Measurements from ENCODE around the gene MTNR1A.

The MTNR1A gene

DNA sequence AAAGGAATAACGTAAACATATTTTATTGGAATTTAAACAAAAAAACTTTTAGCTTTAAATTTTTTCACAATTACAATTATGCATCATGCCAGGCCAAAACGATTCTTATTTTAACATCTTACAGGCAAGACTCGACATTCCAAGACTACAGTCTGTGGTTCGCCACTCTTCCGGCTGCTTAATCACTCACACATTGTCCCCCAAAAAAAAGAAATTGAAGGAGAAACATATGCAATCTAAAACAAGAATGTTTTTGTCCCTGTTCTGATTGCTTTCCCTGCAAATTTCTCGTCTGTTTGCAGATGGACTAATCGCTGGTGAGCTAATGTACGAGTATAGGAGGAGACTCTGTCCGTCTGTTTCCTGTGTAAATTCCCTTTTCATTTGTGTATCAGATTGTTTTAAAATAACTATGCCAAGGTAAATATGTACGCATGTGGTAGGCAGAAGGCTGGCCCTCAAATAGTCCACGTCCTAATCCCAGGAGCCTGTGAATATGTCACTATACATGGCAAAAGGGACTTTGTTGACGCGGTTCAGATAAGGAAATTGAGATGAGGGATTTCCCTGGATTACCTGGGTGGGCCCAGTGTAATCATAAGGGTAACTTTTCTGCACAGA is 37.7 kb upstream of the MTNR1A start:
- Histone ChIP-seq H3K4me3 (ENCODE audit: insufficient read depth in 1 of 2, low read depth in 1 of 2, low read length in 2 of 2) (no peak overlapping the region), H2AFZ (ENCODE audit: low read depth, low read length) (no peak overlapping the region), H3K18ac (ENCODE audit: low read depth in 1 of 2, low read length in 2 of 2) (no peak overlapping the region), H4K8ac (ENCODE audit: low read length) (no peak overlapping the region), H2AK5ac (ENCODE audit: low read length, severe bottlenecking) (no peak overlapping the region), H3K27me3 (ENCODE audit: control insufficient read depth in 1 of 2, insufficient read depth in 1 of 2, low read length in 2 of 2) (no peaks in the 10 kb centered on the region), H3K14ac (ENCODE audit: low read length in 2 of 2) (no peak overlapping the region), H3K4me1 (ENCODE audit: control insufficient read depth, insufficient read depth, low read depth, low read length) (no peaks in the 10 kb centered on the region), H3K23ac (ENCODE audit: low read length in 2 of 2) (no peak overlapping the region), H2BK5ac (ENCODE audit: low read depth, low read length, poor library complexity, severe bottlenecking) (no peak overlapping the region), H3K4me2 (ENCODE audit: low read length, poor library complexity, severe bottlenecking) (no peak overlapping the region), H3K4ac (ENCODE audit: low read depth in 1 of 2, low read length in 2 of 2) (no peak overlapping the region), H2BK15ac (ENCODE audit: low read depth, poor library complexity, severe bottlenecking) (no peak overlapping the region), H2BK120ac (ENCODE audit: low read depth, low read length) (no peak overlapping the region), H2BK12ac (ENCODE audit: low read length in 2 of 2) (no peak overlapping the region), H3K9ac (ENCODE audit: low read length) (no peak overlapping the region), H3K27ac (ENCODE audit: low read length, poor library complexity, severe bottlenecking) (no peak overlapping the region), H3K9me3 (ENCODE audit: control insufficient read depth, low read length) (no peaks in the 10 kb centered on the region), H3K36me3 (ENCODE audit: control insufficient read depth in 1 of 2, insufficient read depth in 2 of 2, low read depth in 1 of 2, low read length in 2 of 2) (peaks cover 53 to 100% of the 10 kb centered on the region in 2 experiments), H4K91ac (ENCODE audit: low read length) (no peak overlapping the region), H3K79me1 (replicated peaks; ENCODE audit: low read length, poor library complexity, severe bottlenecking) (peaks cover 24% of the 10 kb centered on the region)
- WGBS = 96% methylated on average over 13 of the region's 13 CpGs
- no peak for DNase-seq

- WGBS = 97% methylated on average over 7 of the region's 8 CpGs
- H2AFZ ChIP-seq (ENCODE audit: low read depth, low read length) = no peak overlapping the region
- no peaks in the 10 kb centered on the region for H3K9me3 ChIP-seq (ENCODE audit: control insufficient read depth, low read length)
- no peak overlapping the region for H3K27ac ChIP-seq (ENCODE audit: low read length, poor library complexity, severe bottlenecking)
- no peak overlapping the region for H2BK15ac ChIP-seq (ENCODE audit: low read depth, poor library complexity, severe bottlenecking)
- peaks cover 48 to 100% of the 10 kb centered on the region in 2 experiments for H3K36me3 ChIP-seq (ENCODE audit: control insufficient read depth in 1 of 2, insufficient read depth in 2 of 2, low read depth in 1 of 2, low read length in 2 of 2)
- no peak overlapping the region for H3K4me3 ChIP-seq (ENCODE audit: insufficient read depth in 1 of 2, low read depth in 1 of 2, low read length in 2 of 2)
- no peak overlapping the region for H3K23ac ChIP-seq (ENCODE audit: low read length in 2 of 2)
- no peaks in the 10 kb centered on the region for H3K27me3 ChIP-seq (ENCODE audit: control insufficient read depth in 1 of 2, insufficient read depth in 1 of 2, low read length in 2 of 2)
- no peak overlapping the region for H3K14ac ChIP-seq (ENCODE audit: low read length in 2 of 2)
- no peak overlapping the region for H2BK120ac ChIP-seq (ENCODE audit: low read depth, low read length)
- H2AK5ac ChIP-seq (ENCODE audit: low read length, severe bottlenecking) = no peak overlapping the region
- H3K9ac ChIP-seq (ENCODE audit: low read length) = no peak overlapping the region
- H3K79me1 ChIP-seq (replicated peaks; ENCODE audit: low read length, poor library complexity, severe bottlenecking) = peaks cover 23% of the 10 kb centered on the region
- no peak overlapping the region for H3K4me2 ChIP-seq (ENCODE audit: low read length, poor library complexity, severe bottlenecking)
- no peaks in the 10 kb centered on the region for H3K4me1 ChIP-seq (ENCODE audit: control insufficient read depth, insufficient read depth, low read depth, low read length)
- no peak overlapping the region for H3K18ac ChIP-seq (ENCODE audit: low read depth in 1 of 2, low read length in 2 of 2)
- peak overlapping the region; percentile 79 for H4K91ac ChIP-seq (ENCODE audit: low read length)
- no peak for DNase-seq
- no peak overlapping the region for H3K4ac ChIP-seq (ENCODE audit: low read depth in 1 of 2, low read length in 2 of 2)
- no peak overlapping the region for H4K8ac ChIP-seq (ENCODE audit: low read length)
- H2BK12ac ChIP-seq (ENCODE audit: low read length in 2 of 2) = no peak overlapping the region
- no peak overlapping the region for H2BK5ac ChIP-seq (ENCODE audit: low read depth, low read length, poor library complexity, severe bottlenecking)
Measured at GRCh38 chr4:186592445-186592844, 37.1 kb upstream of the MTNR1A start.

DNA sequence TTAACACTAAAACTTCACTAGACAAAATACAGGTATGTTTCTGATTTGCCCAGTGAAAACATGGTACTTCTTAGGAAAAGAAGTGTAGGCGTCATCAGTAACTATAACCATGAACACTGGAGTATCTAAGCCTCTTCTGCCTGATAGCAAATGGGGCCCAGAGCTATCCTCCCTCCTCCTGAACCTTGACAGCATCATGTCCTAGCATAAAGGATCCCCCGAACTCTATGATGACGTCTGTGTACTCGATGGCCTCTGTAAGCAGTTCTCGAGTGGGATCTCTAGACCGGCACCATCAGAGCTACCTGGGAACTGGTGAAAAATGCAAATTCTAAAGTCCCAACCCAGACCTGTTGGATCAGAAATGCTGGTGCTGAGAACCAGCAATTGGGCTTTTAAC is 36.3 kb upstream of the MTNR1A start:
- no peak overlapping the region for H3K14ac ChIP-seq (ENCODE audit: low read length in 2 of 2)

GRCh38 chr4:186588503-186588902 is 33.1 kb upstream of the MTNR1A start:
- Histone ChIP-seq H3K9me3 (ENCODE audit: control insufficient read depth, low read length) (no peaks in the 10 kb centered on the region), H2BK120ac (ENCODE audit: low read depth, low read length) (no peak overlapping the region), H3K4me3 (ENCODE audit: insufficient read depth in 1 of 2, low read depth in 1 of 2, low read length in 2 of 2) (no peak overlapping the region), H2BK5ac (ENCODE audit: low read depth, low read length, poor library complexity, severe bottlenecking) (no peak overlapping the region), H3K14ac (ENCODE audit: low read length in 2 of 2) (no peak overlapping the region), H3K27me3 (ENCODE audit: control insufficient read depth in 1 of 2, insufficient read depth in 1 of 2, low read length in 2 of 2) (no peaks in the 10 kb centered on the region), H4K8ac (ENCODE audit: low read length) (no peak overlapping the region), H2AK5ac (ENCODE audit: low read length, severe bottlenecking) (no peak overlapping the region), H3K9ac (ENCODE audit: low read length) (no peak overlapping the region), H3K4me2 (ENCODE audit: low read length, poor library complexity, severe bottlenecking) (no peak overlapping the region), H3K18ac (ENCODE audit: low read depth in 1 of 2, low read length in 2 of 2) (no peak overlapping the region), H3K4me1 (ENCODE audit: control insufficient read depth, insufficient read depth, low read depth, low read length) (peaks cover 4% of the 10 kb centered on the region), H2BK15ac (ENCODE audit: low read depth, poor library complexity, severe bottlenecking) (no peak overlapping the region), H3K4ac (ENCODE audit: low read depth in 1 of 2, low read length in 2 of 2) (no peak overlapping the region), H3K36me3 (ENCODE audit: control insufficient read depth in 1 of 2, insufficient read depth in 2 of 2, low read depth in 1 of 2, low read length in 2 of 2) (peaks cover 43 to 97% of the 10 kb centered on the region in 2 experiments), H4K91ac (ENCODE audit: low read length) (no peak overlapping the region), H3K23ac (ENCODE audit: low read length in 2 of 2) (no peak overlapping the region), H2AFZ (ENCODE audit: low read depth, low read length) (no peak overlapping the region), H3K79me1 (replicated peaks; ENCODE audit: low read length, poor library complexity, severe bottlenecking) (peaks cover 25% of the 10 kb centered on the region), H3K27ac (ENCODE audit: low read length, poor library complexity, severe bottlenecking) (no peak overlapping the region), H2BK12ac (ENCODE audit: low read length in 2 of 2) (no peak overlapping the region)
- DNase-seq = no peak
- 93% methylated on average over 20 of the region's 20 CpGs for WGBS

More for the DNA sequence above, 36.3 kb upstream of the MTNR1A start:
- H3K18ac ChIP-seq (ENCODE audit: low read depth in 1 of 2, low read length in 2 of 2) = no peak overlapping the region
- no peaks in the 10 kb centered on the region for H3K9me3 ChIP-seq (ENCODE audit: control insufficient read depth, low read length)
- H3K4ac ChIP-seq (ENCODE audit: low read depth in 1 of 2, low read length in 2 of 2) = no peak overlapping the region
- no peak overlapping the region for H2BK5ac ChIP-seq (ENCODE audit: low read depth, low read length, poor library complexity, severe bottlenecking)
- H3K4me2 ChIP-seq (ENCODE audit: low read length, poor library complexity, severe bottlenecking) = no peak overlapping the region
- no peak overlapping the region for H2AFZ ChIP-seq (ENCODE audit: low read depth, low read length)
- H4K91ac ChIP-seq (ENCODE audit: low read length) = no peak overlapping the region
- no peak overlapping the region for H3K23ac ChIP-seq (ENCODE audit: low read length in 2 of 2)
- no peak overlapping the region for H3K9ac ChIP-seq (ENCODE audit: low read length)
- H2BK12ac ChIP-seq (ENCODE audit: low read length in 2 of 2) = no peak overlapping the region
- no peak overlapping the region for H3K4me3 ChIP-seq (ENCODE audit: insufficient read depth in 1 of 2, low read depth in 1 of 2, low read length in 2 of 2)
- 96% methylated on average over 6 of the region's 6 CpGs for WGBS
- no peak overlapping the region for H3K27ac ChIP-seq (ENCODE audit: low read length, poor library complexity, severe bottlenecking)
- H2BK15ac ChIP-seq (ENCODE audit: low read depth, poor library complexity, severe bottlenecking) = no peak overlapping the region
- no peak overlapping the region for H2AK5ac ChIP-seq (ENCODE audit: low read length, severe bottlenecking)
- H4K8ac ChIP-seq (ENCODE audit: low read length) = no peak overlapping the region
- H3K27me3 ChIP-seq (ENCODE audit: control insufficient read depth in 1 of 2, insufficient read depth in 1 of 2, low read length in 2 of 2) = no peaks in the 10 kb centered on the region
- H3K4me1 ChIP-seq (ENCODE audit: control insufficient read depth, insufficient read depth, low read depth, low read length) = no peaks in the 10 kb centered on the region
- DNase-seq = no peak
- H2BK120ac ChIP-seq (ENCODE audit: low read depth, low read length) = no peak overlapping the region
- peaks cover 19% of the 10 kb centered on the region for H3K79me1 ChIP-seq (replicated peaks; ENCODE audit: low read length, poor library complexity, severe bottlenecking)
- peaks cover 43 to 99% of the 10 kb centered on the region in 2 experiments for H3K36me3 ChIP-seq (ENCODE audit: control insufficient read depth in 1 of 2, insufficient read depth in 2 of 2, low read depth in 1 of 2, low read length in 2 of 2)
